PC-9 (cell line): ENCODE data around the gene DHRS4L2. TPM values are rescaled to one million over a fixed set of nuclear protein-coding genes. Genes with fewer than 3 reads are reported as not detected.
"Not testable (repeated sequence)": the region's sequence is repeated elsewhere in the genome, so short reads cannot be mapped to it uniquely, and the experiment has no call there.

Experiments
- BruUV-seq: library from RNA; stranded (reverse); fragments of 400-500 nt; replicated peaks from 2 replicates; lab custom pipeline; 2021; lab: Mats Ljungman, UMichigan
- CTCF ChIA-PET: fragments of 300-600 bp; sonication (Branson Sonifier 250); formaldehyde crosslinking; loops from one replicate; lab custom pipeline; 2022; ENCODE audit warnings: antibody characterized with exemption; lab: Charles Lee
- POLR2A ChIA-PET: fragments of 300-600 bp; sonication (Branson Sonifier 250); formaldehyde crosslinking; loops from one replicate; lab custom pipeline; 2022; ENCODE audit warnings: antibody characterized with exemption; ENCODE audit not compliant: unreplicated experiment; lab: Charles Lee
- DNase-seq, 2 experiments: peaks; one replicate each; pipeline versions ENCODE4 v3.0.0 to v3.0.0-alpha.2; 2015 to 2022; ENCODE audit warnings: mixed read lengths in 1 of 2
- H2AFZ ChIP-seq: fragments of 200-600 bp; sonication (generic); 2 replicates; pipeline ENCODE4 v1.8.1; 2017; ENCODE audit warnings: antibody characterized with exemption
- H3F3A ChIP-seq: fragments of 200-600 bp; sonication (generic); 2 replicates; pipeline ENCODE4 v1.8.1; 2017; ENCODE audit warnings: antibody characterized with exemption, mild to moderate bottlenecking, low read depth; ENCODE audit not compliant: insufficient read depth
- H3K27ac ChIP-seq: fragments of 200-600 bp; sonication (generic); 2 replicates; pipeline ENCODE4 v1.6.1; 2016; ENCODE audit warnings: mixed run types
- H3K27me3 ChIP-seq: fragments of 200-600 bp; sonication (generic); 2 replicates; pipeline ENCODE4 v1.6.1; 2016; ENCODE audit warnings: low read depth, mixed run types; ENCODE audit not compliant: insufficient read depth
- H3K36me3 ChIP-seq: fragments of 200-600 bp; sonication (generic); 2 replicates; pipeline ENCODE4 v1.6.1; 2016; ENCODE audit warnings: low read depth, mixed run types
- H3K4me1 ChIP-seq: fragments of 200-600 bp; sonication (generic); replicated peaks from 2 replicates; pipeline ENCODE4 v1.6.1; 2016; ENCODE audit warnings: mixed run types; ENCODE audit not compliant: insufficient read depth
- H3K4me2 ChIP-seq: fragments of 200-600 bp; sonication (generic); 2 replicates; pipeline ENCODE4 v1.6.1; 2017; ENCODE audit warnings: mixed run types
- H3K4me3 ChIP-seq: fragments of 200-600 bp; sonication (generic); 2 replicates; pipeline ENCODE4 v1.6.1; 2016; ENCODE audit warnings: mixed run types
- H3K79me2 ChIP-seq: fragments of 200-600 bp; sonication (generic); 2 replicates; pipeline ENCODE4 v1.6.1; 2017; ENCODE audit warnings: low read depth, mixed run types
- H3K9me2 ChIP-seq: fragments of 200-600 bp; sonication (generic); 2 replicates; pipeline ENCODE4 v1.8.1; 2017; ENCODE audit warnings: mild to moderate bottlenecking; ENCODE audit not compliant: insufficient read depth
- H3K9me3 ChIP-seq: fragments of 200-600 bp; sonication (generic); 2 replicates; pipeline ENCODE4 v1.8.1; 2016; ENCODE audit warnings: low read depth; ENCODE audit not compliant: insufficient read depth
- H4K20me1 ChIP-seq: fragments of 200-600 bp; sonication (generic); 2 replicates; pipeline ENCODE4 v1.8.1; 2017; ENCODE audit not compliant: insufficient read depth
- CTCF ChIP-seq: fragments of 200-600 bp; sonication (generic); conservative IDR thresholded peaks from 2 replicates; pipeline ENCODE4 v1.6.1; 2017; ENCODE audit warnings: mixed run types, antibody characterized with exemption, mild to moderate bottlenecking, moderate library complexity
- EZH2 ChIP-seq: fragments of 200-600 bp; sonication (generic); IDR thresholded peaks from 2 replicates; pipeline ENCODE4 v1.8.0; 2017; ENCODE audit warnings: antibody characterized with exemption, low read depth
- intact Hi-C: fragments of 100-400 bp; cut with micrococcal nuclease; formaldehyde crosslinking; loops from one replicate; pipeline ENCODE4 v1.10.0; 2022; ENCODE audit not compliant: unreplicated experiment
- total RNA-seq: library from RNA; stranded (reverse); gene quantifications from 2 replicates; pipeline ENCODE4 v1.2.3, GENCODE V29; 2021

DHRS4L2 gene
- total RNA-seq, 1 experiment from 2014 or later = 14.8 TPM

DNA sequence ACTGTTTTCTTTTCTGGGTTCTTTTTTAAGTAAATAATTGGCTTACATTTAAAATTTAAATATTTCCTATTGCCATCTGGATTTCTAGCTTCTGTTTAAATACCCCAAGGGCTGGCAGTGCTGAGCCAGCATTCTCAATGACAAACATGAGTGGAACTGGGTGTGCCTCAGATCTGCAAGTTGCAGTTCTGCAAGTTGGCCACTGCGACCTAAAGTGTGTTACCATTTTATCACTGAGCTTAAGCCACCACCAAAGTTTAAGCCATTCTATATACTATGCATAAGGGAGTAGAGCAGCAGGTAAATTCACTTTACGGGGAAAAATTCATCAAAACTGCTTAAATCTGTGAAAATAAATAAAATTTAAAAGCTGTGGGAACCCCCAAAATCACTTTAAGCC is 11.5 kb upstream of the DHRS4L2 start:
- peak; percentile 46; the same call in 1 of the 2 replicates for TF ChIP-seq CTCF
- H3K4me1 ChIP-seq, H3K9me3 ChIP-seq, DNase-seq, H4K20me1 ChIP-seq, intact Hi-C loops, H3K36me3 ChIP-seq, H3F3A ChIP-seq, H3K27ac ChIP-seq, H2AFZ ChIP-seq, H3K4me3 ChIP-seq, BruUV-seq, H3K27me3 ChIP-seq, H3K4me2 ChIP-seq, CTCF ChIA-PET, H3K9me2 ChIP-seq, H3K79me2 ChIP-seq: not testable (repeated sequence)
- POLR2A ChIA-PET = interaction anchor here (0.5 to 0.6 kb wide), 2 partner anchors 70 to 74 kb away, joined by 3 read pairs; partner anchors contain the start of gene CARMIL3

GRCh38 chr14:23981951-23982813 is 6.5 kb upstream of the DHRS4L2 start:
- CTCF ChIA-PET, H4K20me1 ChIP-seq, POLR2A ChIA-PET, DNase-seq, BruUV-seq, H3K9me2 ChIP-seq, H3K4me2 ChIP-seq, H3K79me2 ChIP-seq, intact Hi-C loops, H3K36me3 ChIP-seq, H3K4me3 ChIP-seq, H3K9me3 ChIP-seq, H2AFZ ChIP-seq, H3K27me3 ChIP-seq, H3K27ac ChIP-seq: not testable (repeated sequence)
- peaks cover 15% of the 10 kb centered on the region for H3K4me1 ChIP-seq
- H3F3A ChIP-seq = peaks cover 15% of the 10 kb centered on the region

GRCh38 chr14:23984891-23985602 is 3.7 kb upstream of the DHRS4L2 start:
- no peaks in the 10 kb centered on the region for H3K9me3 ChIP-seq
- no TSS peak for BruUV-seq
- no peak for TF ChIP-seq CTCF
- TF ChIP-seq EZH2 = no peak
- peaks cover 15% of the 10 kb centered on the region for H3F3A ChIP-seq
- intact Hi-C loops = no loop called here
- H3K4me1 ChIP-seq = peaks cover 15% of the 10 kb centered on the region
- no peaks in the 10 kb centered on the region for H3K9me2 ChIP-seq
- H4K20me1 ChIP-seq = no peaks in the 10 kb centered on the region
- no peak overlapping the region for H3K27ac ChIP-seq
- CTCF ChIA-PET = interaction anchor here (0.6 kb wide), 1 partner anchor 26 kb away, joined by 3 read pairs; no protein-coding TSS in a partner anchor
- no peak overlapping the region for H2AFZ ChIP-seq
- POLR2A ChIA-PET = no interaction called here
- no peaks in the 10 kb centered on the region for H3K36me3 ChIP-seq
- H3K4me2 ChIP-seq = 0 out of 2 replicates have a peak overlapping the region, but pooled peaks have one; percentile 28
- DNase-seq = peak in 1 of 2 experiments; percentile 74
- H3K79me2 ChIP-seq = no peaks in the 10 kb centered on the region
- no peaks in the 10 kb centered on the region for H3K27me3 ChIP-seq
- no peak overlapping the region for H3K4me3 ChIP-seq

DNA sequence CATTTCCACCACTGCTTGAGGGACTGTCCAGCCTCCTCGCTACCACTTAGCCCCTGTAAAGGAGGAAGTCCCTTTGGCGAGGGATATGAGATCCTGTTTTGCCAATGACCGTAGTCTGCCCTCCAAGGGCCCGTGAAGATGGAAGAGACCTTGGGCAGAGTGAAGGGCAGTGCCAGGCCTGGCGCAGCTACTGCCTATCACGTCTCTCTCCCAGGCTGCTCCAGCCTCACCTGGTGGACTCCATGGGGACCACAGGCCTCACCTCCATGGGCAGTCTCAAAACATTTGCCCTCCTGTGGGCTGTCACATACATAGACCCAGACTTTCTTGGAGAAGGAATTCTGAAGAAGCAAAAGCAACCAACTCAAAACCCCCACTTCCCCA is 514 bp upstream of the DHRS4L2 start:
- H3K9me3 ChIP-seq, H3K4me3 ChIP-seq, BruUV-seq, CTCF ChIA-PET, DNase-seq, intact Hi-C loops, H4K20me1 ChIP-seq, H3K27ac ChIP-seq, POLR2A ChIA-PET, H3K79me2 ChIP-seq, H3K9me2 ChIP-seq, H2AFZ ChIP-seq, H3K27me3 ChIP-seq, H3K36me3 ChIP-seq: not testable (repeated sequence)
- H3F3A ChIP-seq = peaks cover 15% of the 10 kb centered on the region
- H3K4me1 ChIP-seq = peaks cover 15% of the 10 kb centered on the region
- peak overlapping the region; percentile 55; the same call in 1 of the 2 replicates for H3K4me2 ChIP-seq

- H3K79me2 ChIP-seq, H3K9me2 ChIP-seq, H3F3A ChIP-seq, DNase-seq, POLR2A ChIA-PET, H3K4me2 ChIP-seq, H3K27me3 ChIP-seq, H3K36me3 ChIP-seq, H3K4me1 ChIP-seq, CTCF ChIA-PET, H2AFZ ChIP-seq, BruUV-seq, H3K9me3 ChIP-seq, intact Hi-C loops, H4K20me1 ChIP-seq, H3K4me3 ChIP-seq, H3K27ac ChIP-seq: not testable (repeated sequence)
Measured at GRCh38 chr14:23989734-23990445, 1.2 kb downstream of the DHRS4L2 start.
